ENCODE measurements around the gene RAX2.

The RAX2 gene

DNA sequence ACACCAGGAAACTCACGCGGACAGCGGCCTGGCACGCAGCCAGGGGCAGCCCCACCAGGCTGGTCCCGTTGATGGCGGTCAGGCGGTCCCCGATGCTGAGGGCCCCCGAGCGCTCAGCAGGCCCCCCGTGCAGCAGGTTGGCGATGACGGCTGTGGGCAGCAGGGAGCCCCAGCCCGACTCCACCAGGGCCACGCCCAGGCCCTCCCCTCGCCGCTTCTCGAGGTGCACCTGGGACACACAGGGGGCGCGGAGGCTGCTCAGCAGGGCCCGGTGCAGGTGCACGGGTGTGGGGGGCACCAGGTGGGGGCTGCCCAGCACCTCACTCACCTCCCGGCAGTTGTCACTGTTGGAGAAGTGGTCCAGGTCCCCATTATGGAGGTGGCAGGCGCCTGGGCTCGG is 19.5 kb downstream of the RAX2 start:
- TF ChIP-seq, protein P1, sequence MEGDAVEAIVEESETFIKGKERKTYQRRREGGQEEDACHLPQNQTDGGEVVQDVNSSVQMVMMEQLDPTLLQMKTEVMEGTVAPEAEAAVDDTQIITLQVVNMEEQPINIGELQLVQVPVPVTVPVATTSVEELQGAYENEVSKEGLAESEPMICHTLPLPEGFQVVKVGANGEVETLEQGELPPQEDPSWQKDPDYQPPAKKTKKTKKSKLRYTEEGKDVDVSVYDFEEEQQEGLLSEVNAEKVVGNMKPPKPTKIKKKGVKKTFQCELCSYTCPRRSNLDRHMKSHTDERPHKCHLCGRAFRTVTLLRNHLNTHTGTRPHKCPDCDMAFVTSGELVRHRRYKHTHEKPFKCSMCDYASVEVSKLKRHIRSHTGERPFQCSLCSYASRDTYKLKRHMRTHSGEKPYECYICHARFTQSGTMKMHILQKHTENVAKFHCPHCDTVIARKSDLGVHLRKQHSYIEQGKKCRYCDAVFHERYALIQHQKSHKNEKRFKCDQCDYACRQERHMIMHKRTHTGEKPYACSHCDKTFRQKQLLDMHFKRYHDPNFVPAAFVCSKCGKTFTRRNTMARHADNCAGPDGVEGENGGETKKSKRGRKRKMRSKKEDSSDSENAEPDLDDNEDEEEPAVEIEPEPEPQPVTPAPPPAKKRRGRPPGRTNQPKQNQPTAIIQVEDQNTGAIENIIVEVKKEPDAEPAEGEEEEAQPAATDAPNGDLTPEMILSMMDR (conservative IDR thresholded peaks at IDR 0.05; ENCODE audit: low read depth): no peak
- ChIA-PET CTCF (interaction anchor here (0.6 kb wide), 1 partner anchor 129 kb away, joined by 3 read pairs; no protein-coding TSS in a partner anchor), POLR2A (ENCODE audit: low non-redundant PET) (no interaction called here)
- no peak for DNase-seq (ENCODE audit: low spot score)
- no peak overlapping the region for H3K27ac ChIP-seq

DNA sequence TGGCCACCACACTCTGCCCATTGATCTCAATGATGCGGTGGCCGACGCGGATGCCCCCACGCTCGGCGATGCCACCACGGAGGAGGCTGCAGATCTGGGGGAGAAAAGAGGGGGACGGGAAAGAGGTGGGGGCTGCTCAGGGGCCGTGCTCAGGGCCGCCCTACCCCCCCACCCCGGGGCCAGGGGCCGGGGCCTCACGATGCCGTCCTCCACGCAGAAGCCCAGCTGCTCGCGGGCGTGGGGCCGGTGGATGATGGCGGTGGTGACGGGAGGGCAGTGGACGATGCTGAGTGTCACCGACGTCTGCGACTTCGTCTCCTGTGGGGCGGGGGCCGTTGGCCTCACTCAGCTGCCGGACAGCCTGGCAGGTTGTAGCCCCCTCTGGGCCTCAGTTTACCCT is 20.8 kb downstream of the RAX2 start:
- DNase-seq (ENCODE audit: low spot score): no peak
- H3K27ac ChIP-seq: no peak overlapping the region
- CTCF ChIA-PET: no interaction called here
- POLR2A ChIA-PET (ENCODE audit: low non-redundant PET): no interaction called here
- TF ChIP-seq, protein P1 (conservative IDR thresholded peaks at IDR 0.05; ENCODE audit: low read depth): no peak

DNA sequence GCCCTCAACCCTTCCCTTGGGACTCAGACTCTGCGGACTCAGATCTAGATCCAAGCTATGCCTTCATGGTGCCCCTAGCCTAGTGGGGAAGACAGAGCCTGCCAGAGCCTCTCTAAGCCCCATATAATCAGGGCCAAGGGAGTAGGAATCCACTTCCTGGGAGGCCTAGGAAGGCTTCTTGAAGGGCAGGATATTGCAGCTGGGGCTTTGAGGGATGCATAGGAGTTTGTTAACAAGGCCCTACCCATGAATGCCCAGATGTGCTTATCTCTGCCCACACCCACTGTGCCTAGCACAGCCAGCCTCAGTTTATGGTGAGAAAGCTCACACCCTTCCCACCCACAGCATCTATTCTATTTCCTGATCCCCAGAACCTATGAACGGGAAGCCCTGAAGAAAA is 21.8 kb downstream of the RAX2 start:
- TF ChIP-seq, protein P1 (conservative IDR thresholded peaks at IDR 0.05; ENCODE audit: low read depth): no peak
- POLR2A ChIA-PET (ENCODE audit: low non-redundant PET): no interaction called here
- no peak overlapping the region for H3K27ac ChIP-seq
- no peak for DNase-seq (ENCODE audit: low spot score)
- CTCF ChIA-PET: no interaction called here

DNA sequence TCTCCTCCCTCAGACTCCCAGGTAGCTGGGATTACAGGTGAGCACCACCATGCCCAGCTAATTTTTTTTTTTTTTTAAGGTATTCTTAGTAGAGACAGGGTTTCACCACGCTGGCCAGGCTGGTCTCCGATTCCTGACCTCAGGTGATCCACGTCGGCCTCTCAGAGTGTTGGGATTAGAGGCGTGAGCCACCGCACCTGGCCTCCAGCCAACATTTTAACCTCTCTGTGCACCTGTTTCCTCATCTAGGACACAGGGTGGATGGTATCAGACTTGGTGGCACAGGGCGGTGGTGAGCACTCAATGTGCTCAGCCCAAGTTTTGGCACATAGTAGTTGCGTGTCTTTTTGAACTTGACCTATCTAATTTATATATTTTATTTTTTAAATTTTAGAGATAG is 23.1 kb downstream of the RAX2 start:
- H3K27ac ChIP-seq: no peak overlapping the region
- DNase-seq (ENCODE audit: low spot score): no peak
- CTCF ChIA-PET: no interaction called here
- POLR2A ChIA-PET (ENCODE audit: low non-redundant PET): interaction anchor here (0.5 kb wide), 1 partner anchor 581 kb away, joined by 5 read pairs; no protein-coding TSS in a partner anchor
- TF ChIP-seq, protein P1 (conservative IDR thresholded peaks at IDR 0.05; ENCODE audit: low read depth): no peak

DNA sequence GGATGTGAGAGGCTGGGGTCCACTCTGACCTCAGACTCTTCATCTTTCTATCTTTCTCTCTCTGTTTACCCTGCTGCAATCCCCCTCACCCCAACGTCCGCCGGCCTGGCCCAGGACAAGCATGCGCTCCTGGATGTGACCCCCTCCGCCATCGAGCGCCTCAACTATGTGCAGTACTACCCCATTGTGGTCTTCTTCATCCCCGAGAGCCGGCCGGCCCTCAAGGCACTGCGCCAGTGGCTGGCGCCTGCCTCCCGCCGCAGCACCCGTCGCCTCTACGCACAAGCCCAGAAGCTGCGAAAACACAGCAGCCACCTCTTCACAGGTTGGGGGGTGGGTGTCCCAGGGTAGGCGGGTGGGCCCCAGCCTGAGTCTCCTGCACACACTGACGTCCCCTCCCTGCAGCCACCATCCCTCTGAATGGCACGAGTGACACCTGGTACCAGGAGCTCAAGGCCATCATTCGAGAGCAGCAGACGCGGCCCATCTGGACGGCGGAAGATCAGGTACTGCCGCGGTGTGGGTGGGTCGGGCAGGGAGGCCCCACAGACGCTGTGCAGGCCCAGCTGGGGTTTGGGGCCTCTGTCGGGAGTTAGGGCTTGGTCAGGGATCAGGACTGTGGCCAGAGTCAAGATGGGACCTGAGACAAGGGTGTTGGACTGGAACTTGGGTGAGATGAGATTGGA is 25.5 kb downstream of the RAX2 start:
- ChIA-PET POLR2A (ENCODE audit: low non-redundant PET) (no interaction called here), CTCF (interaction anchor here (0.7 kb wide), 1 partner anchor 102 kb away, joined by 3 read pairs; no protein-coding TSS in a partner anchor)
- TF ChIP-seq, protein P1 (conservative IDR thresholded peaks at IDR 0.05; ENCODE audit: low read depth): no peak
- DNase-seq (ENCODE audit: low spot score): no peak
- no peak overlapping the region for H3K27ac ChIP-seq

DNA sequence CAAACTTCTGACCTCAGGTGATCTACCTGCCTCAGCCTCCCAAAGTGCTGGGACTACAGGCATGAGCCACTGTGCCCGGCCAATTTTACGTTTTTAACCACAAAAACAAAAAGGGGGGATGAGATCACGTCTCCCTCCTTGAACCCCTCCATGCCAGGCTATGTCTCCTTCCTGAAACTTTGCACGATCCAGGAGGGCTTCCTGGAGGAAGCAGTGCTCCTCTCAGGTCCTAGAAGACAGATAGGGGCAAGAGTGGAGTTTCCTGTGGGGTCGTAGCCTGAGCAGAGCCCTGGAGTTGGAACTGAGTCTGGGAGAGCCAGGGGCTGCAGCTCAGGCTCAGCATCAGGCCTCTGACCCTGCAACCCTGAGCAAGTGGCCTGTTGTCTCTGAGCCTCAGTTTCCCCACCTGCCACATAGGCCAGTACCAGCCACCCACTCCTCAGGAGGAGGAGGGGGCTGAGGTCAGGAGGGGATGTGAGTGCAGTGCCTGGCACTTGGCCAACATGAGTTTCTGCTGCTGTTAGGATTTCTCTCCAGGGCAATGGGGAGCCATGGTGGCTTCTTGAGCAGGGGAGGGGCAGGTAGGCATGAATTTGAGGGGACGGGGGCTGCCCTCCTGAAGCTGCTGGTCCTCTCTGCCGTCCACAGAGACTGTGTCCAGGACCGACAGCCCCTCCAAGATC is 26.5 kb downstream of the RAX2 start:
- TF ChIP-seq, protein P1 (conservative IDR thresholded peaks at IDR 0.05; ENCODE audit: low read depth): no peak
- POLR2A ChIA-PET (ENCODE audit: low non-redundant PET): no interaction called here

More for the DNA sequence above, 26.5 kb downstream of the RAX2 start:
- CTCF ChIA-PET: no interaction called here
- H3K27ac ChIP-seq: no peak overlapping the region
- no peak for DNase-seq (ENCODE audit: low spot score)
